AG10803 (cell line): ENCODE results near the gene TRIML1.

ENCODE experiments used
- DNase-seq: peaks from one replicate; pipeline ENCODE4 v3.0.0; 2010; ENCODE audit warnings: low read depth
- H3K4me3 ChIP-seq: 2 replicates; pipeline ENCODE4 v1.5.1; 2011; ENCODE audit warnings: mild to moderate bottlenecking, low read length, control low read depth
- CTCF ChIP-seq: conservative IDR thresholded peaks from 2 replicates; pipeline ENCODE4 v1.5.1; 2011; ENCODE audit warnings: mild to moderate bottlenecking, low read length, control low read depth, inconsistent platforms

The TRIML1 gene

GRCh38 chr4:188110741-188111471 lies 28.3 kb upstream of the TRIML1 start:
- TF ChIP-seq CTCF: no peak
- no peak for DNase-seq
- H3K4me3 ChIP-seq: no peak overlapping the region

- DNase-seq: no peak
- no peak for TF ChIP-seq CTCF
- no peak overlapping the region for H3K4me3 ChIP-seq
These were observed 27.3 kb upstream of the TRIML1 start for GRCh38 chr4:188111955-188112354.

GRCh38 chr4:188113156-188113555 lies 26.1 kb upstream of the TRIML1 start:
- DNase-seq: no peak
- no peak overlapping the region for H3K4me3 ChIP-seq
- TF ChIP-seq CTCF: no peak

GRCh38 chr4:188117631-188118324 lies 21.5 kb upstream of the TRIML1 start:
- TF ChIP-seq CTCF: no peak

GRCh38 chr4:188121530-188121929 lies 17.7 kb upstream of the TRIML1 start:
- DNase-seq: no peak
- H3K4me3 ChIP-seq: no peak overlapping the region
- no peak for TF ChIP-seq CTCF

More at GRCh38 chr4:188117631-188118324, 21.5 kb upstream of the TRIML1 start:
- no peak for DNase-seq
- no peak overlapping the region for H3K4me3 ChIP-seq

- H3K4me3 ChIP-seq: no peak overlapping the region
- peak; percentile 43 for DNase-seq
- TF ChIP-seq CTCF: no peak
These were observed 11.9 kb upstream of the TRIML1 start for GRCh38 chr4:188127214-188127874.
